Endothelial cell (in vitro differentiated cells): ENCODE data around the gene SLC8A3. TPM values are rescaled to one million over a fixed set of nuclear protein-coding genes. Genes with fewer than 3 reads are reported as not detected.

ENCODE experiments used
- DNase-seq: peaks from one replicate; pipeline ENCODE4 v3.0.0; 2021; ENCODE audit warnings: low spot score
- H3K27ac Mint-ChIP-seq: one replicate; pipeline ENCODE4 v1.8.0; 2021; ENCODE audit warnings: mixed read lengths, inconsistent platforms; ENCODE audit not compliant: unreplicated experiment
- H3K27me3 Mint-ChIP-seq: one replicate; pipeline ENCODE4 v1.8.0; 2021; ENCODE audit warnings: mild to moderate bottlenecking, moderate library complexity, mixed read lengths, inconsistent platforms; ENCODE audit not compliant: unreplicated experiment
- H3K36me3 Mint-ChIP-seq: one replicate; pipeline ENCODE4 v1.8.0; 2021; ENCODE audit warnings: mild to moderate bottlenecking, low read depth, mixed read lengths, inconsistent platforms; ENCODE audit not compliant: unreplicated experiment
- H3K4me1 Mint-ChIP-seq: one replicate; pipeline ENCODE4 v1.8.0; 2021; ENCODE audit warnings: mild to moderate bottlenecking, mixed read lengths, inconsistent platforms; ENCODE audit not compliant: unreplicated experiment
- H3K4me3 Mint-ChIP-seq: one replicate; pipeline ENCODE4 v1.8.0; 2021; ENCODE audit warnings: mild to moderate bottlenecking, mixed read lengths, inconsistent platforms; ENCODE audit not compliant: unreplicated experiment
- H3K9me3 Mint-ChIP-seq: one replicate; pipeline ENCODE4 v1.8.0; 2021; ENCODE audit warnings: mixed read lengths, inconsistent platforms; ENCODE audit not compliant: unreplicated experiment
- total RNA-seq: library from RNA; stranded (reverse); fragmentation: NEBNext Ultra II Directional; extraction: Animal tissue kit (Norgen Biotek cat#: 25700); gene quantifications from one replicate; pipeline ENCODE4 v1.2.1, GENCODE V29; 2021; ENCODE audit not compliant: unreplicated experiment
- TF ChIP-seq, protein P1 (sequence below): fragments of 200-600 bp; sonication (generic); IDR thresholded peaks from one replicate; pipeline ENCODE4 v1.5.0; 2021; ENCODE audit warnings: antibody characterized with exemption; ENCODE audit not compliant: unreplicated experiment

SLC8A3 gene
- total RNA-seq, 1 donor from 2014 or later: 0.13 TPM

DNA sequence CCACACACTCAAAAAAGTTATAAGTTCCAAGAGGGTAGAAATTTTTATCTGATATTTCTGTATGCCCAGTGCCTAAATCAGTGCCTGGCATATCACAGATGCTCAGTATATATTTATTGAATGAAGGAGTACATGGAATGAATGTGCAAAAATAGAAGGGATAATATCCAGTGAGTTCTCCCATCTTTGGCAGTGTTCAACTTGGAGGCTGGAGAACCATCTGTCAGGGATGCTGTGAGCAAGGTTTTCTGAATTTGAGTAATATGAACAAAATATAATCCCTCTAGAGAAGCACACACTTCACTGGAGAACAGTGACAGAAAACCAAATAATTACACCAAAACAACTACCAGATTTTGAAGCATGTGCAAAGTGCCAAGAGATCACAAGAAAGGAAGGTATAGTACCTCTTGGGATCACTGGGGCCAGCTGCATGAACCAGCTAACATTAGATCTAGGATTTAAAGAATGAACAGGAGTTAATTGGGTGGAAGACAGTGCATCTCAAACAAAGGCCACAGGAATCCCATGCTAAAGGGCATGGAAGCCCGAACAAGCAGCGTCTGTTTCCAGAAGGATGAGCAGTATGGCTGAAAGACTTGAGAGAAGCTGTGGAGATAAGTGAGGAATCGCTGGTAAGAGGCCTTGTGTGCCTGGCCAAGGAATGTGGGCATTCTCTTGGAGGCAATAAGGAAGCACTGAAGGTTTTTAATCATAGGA lies 11.5 kb downstream of the SLC8A3 start:
- H3K27ac Mint-ChIP-seq: no peak overlapping the region
- H3K9me3 Mint-ChIP-seq: no peaks in the 10 kb centered on the region
- no peaks in the 10 kb centered on the region for H3K27me3 Mint-ChIP-seq
- no peaks in the 10 kb centered on the region for H3K4me1 Mint-ChIP-seq
- H3K4me3 Mint-ChIP-seq: no peak overlapping the region
- DNase-seq: no peak
- TF ChIP-seq, protein P1, sequence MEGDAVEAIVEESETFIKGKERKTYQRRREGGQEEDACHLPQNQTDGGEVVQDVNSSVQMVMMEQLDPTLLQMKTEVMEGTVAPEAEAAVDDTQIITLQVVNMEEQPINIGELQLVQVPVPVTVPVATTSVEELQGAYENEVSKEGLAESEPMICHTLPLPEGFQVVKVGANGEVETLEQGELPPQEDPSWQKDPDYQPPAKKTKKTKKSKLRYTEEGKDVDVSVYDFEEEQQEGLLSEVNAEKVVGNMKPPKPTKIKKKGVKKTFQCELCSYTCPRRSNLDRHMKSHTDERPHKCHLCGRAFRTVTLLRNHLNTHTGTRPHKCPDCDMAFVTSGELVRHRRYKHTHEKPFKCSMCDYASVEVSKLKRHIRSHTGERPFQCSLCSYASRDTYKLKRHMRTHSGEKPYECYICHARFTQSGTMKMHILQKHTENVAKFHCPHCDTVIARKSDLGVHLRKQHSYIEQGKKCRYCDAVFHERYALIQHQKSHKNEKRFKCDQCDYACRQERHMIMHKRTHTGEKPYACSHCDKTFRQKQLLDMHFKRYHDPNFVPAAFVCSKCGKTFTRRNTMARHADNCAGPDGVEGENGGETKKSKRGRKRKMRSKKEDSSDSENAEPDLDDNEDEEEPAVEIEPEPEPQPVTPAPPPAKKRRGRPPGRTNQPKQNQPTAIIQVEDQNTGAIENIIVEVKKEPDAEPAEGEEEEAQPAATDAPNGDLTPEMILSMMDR: no peak
- H3K36me3 Mint-ChIP-seq: no peaks in the 10 kb centered on the region

DNA sequence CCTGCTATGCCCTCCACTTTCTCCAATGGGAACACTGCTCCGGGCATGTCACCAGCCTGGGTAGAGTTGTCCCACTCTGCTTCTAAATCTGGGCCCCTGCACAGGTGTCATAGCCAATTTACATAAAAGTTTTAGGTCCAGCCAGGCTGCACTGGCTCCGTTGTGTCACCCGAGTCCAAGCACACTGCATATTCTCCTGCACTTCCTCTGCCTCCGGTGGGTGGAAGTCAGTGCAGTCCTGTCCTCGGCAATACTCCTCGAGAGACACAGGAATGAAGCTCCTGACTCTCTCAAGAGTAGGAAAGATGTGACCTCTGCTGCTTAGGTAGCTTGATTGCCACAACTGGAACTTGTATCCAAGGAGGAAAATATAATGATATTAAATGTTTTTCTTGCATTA lies 15.2 kb downstream of the SLC8A3 start:
- Mint-ChIP-seq H3K27ac (no peak overlapping the region), H3K36me3 (no peaks in the 10 kb centered on the region), H3K9me3 (no peaks in the 10 kb centered on the region), H3K4me3 (no peak overlapping the region), H3K4me1 (no peaks in the 10 kb centered on the region), H3K27me3 (no peaks in the 10 kb centered on the region)
- TF ChIP-seq, protein P1: no peak
- DNase-seq: no peak

DNA sequence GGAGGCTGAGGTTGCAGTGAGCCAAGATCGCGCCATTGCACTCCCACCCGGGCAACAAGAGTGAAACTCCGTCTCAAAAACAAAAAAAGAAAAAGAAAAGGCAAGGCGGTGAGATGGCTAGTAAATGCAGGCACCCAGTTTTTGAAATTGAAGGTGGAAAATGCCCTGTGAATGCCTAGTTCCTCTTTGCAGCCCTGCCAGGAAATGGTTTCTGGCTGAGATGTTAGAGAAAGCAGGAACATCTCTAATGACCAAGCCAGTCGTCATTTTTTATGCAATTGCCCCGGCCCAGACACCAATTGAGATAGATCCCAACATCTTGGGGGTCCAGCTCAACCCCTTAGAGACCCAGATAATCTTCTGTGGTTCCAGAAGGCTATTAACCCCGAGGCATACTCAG lies 17.0 kb downstream of the SLC8A3 start:
- Mint-ChIP-seq H3K4me3 (no peak overlapping the region), H3K4me1 (no peaks in the 10 kb centered on the region), H3K36me3 (no peaks in the 10 kb centered on the region), H3K9me3 (no peaks in the 10 kb centered on the region), H3K27ac (no peak overlapping the region), H3K27me3 (no peaks in the 10 kb centered on the region)
- TF ChIP-seq, protein P1: no peak
- DNase-seq: no peak

DNA sequence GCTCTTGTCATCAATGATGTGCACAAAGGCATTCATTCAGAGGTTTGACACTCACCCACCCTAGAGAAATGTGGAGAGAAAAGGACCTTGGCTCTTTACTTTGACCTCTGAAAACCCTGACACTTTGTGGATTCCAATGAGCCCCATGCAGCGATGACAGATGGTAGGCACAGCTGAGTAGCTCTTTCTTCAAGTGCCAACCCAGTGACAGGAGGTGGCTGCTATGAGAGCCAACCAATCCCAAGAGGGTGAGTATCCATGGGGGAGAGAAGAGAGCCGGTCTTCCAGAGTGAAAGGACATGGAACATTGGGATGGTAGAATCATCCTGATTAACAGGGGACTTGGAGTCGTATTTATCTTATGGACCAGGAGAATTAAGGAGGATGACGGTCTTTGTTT lies 17.8 kb downstream of the SLC8A3 start:
- no peaks in the 10 kb centered on the region for H3K9me3 Mint-ChIP-seq
- no peaks in the 10 kb centered on the region for H3K4me1 Mint-ChIP-seq
- TF ChIP-seq, protein P1: no peak
- no peaks in the 10 kb centered on the region for H3K36me3 Mint-ChIP-seq
- no peak for DNase-seq
- H3K27ac Mint-ChIP-seq: no peak overlapping the region
- no peak overlapping the region for H3K4me3 Mint-ChIP-seq
- H3K27me3 Mint-ChIP-seq: no peaks in the 10 kb centered on the region

DNA sequence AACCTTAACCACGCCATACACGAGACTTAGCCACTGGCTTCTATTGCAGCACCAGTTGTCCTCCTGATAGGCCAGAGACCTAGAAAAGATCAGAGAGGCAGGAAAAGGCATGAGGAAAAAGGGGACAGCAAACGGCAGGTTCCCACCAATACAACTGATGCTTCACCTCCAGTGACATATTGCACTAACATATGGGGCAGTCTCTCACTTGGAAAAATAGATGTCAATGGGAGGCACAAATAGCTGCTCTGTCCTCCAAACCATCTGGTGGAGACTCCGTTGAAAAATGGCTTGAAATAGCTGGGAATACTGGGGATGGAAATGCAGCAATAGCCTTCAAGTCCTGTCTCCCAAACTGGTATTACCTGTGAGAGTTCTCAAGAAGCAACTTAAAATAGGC lies 20.3 kb downstream of the SLC8A3 start:
- Mint-ChIP-seq H3K27ac (no peak overlapping the region), H3K36me3 (no peaks in the 10 kb centered on the region), H3K4me3 (no peak overlapping the region), H3K4me1 (no peaks in the 10 kb centered on the region), H3K27me3 (no peaks in the 10 kb centered on the region), H3K9me3 (no peaks in the 10 kb centered on the region)
- TF ChIP-seq, protein P1: no peak
- no peak for DNase-seq
